IMR-90 (cell line): ENCODE results near the gene ARHGEF4. TPM values are rescaled to one million over a fixed set of nuclear protein-coding genes. Genes with fewer than 3 reads are reported as not detected.

Source experiments
- ATAC-seq: fragments of 200-7000 bp; cut with Tn5 transposase; 2 replicates; pipeline ENCODE4 v1.9.1; 2020; ENCODE audit warnings: low read depth, mild to moderate bottlenecking, moderate library complexity
- BruUV-seq: library from RNA; stranded (reverse); fragments of 400-500 nt; replicated peaks from 2 replicates; lab custom pipeline; 2021; lab: Mats Ljungman, UMichigan
- CTCF ChIA-PET: fragments of 300-600 bp; formaldehyde crosslinking; extraction: SDS; loops from one replicate; lab custom pipeline; 2021; ENCODE audit warnings: antibody characterized with exemption; lab: Yijun Ruan, JAX
- POLR2A ChIA-PET: fragments of 300-600 bp; sonication (Branson Sonifier 250); formaldehyde crosslinking; loops from one replicate; lab custom pipeline; 2022; ENCODE audit warnings: antibody characterized with exemption; ENCODE audit not compliant: unreplicated experiment; lab: Charles Lee
- DNase-seq: peaks from one replicate; pipeline ENCODE4 v3.0.0; 2013
- H2AFZ ChIP-seq: replicated peaks from 2 replicates; pipeline ENCODE3; 2013; ENCODE audit warnings: low read length, mild to moderate bottlenecking; ENCODE audit not compliant: poor library complexity
- H2AK5ac ChIP-seq: 2 replicates; pipeline ENCODE4 v1.6.1; 2013; ENCODE audit warnings: low read depth, low read length, inconsistent platforms
- H2AK9ac ChIP-seq: replicated peaks from 2 replicates; pipeline ENCODE3; 2013; ENCODE audit warnings: mild to moderate bottlenecking, low read depth, low read length, moderate library complexity; ENCODE audit not compliant: poor library complexity
- H2BK120ac ChIP-seq: 2 replicates; pipeline ENCODE4 v1.6.1; 2013; ENCODE audit warnings: low read depth, low read length, inconsistent platforms
- H2BK15ac ChIP-seq: 3 replicates; pipeline ENCODE4 v1.6.1; 2013; ENCODE audit warnings: low read depth, low read length, inconsistent platforms
- H2BK20ac ChIP-seq: 2 replicates; pipeline ENCODE4 v1.6.1; 2013; ENCODE audit warnings: low read depth, mild to moderate bottlenecking, inconsistent platforms, low read length, moderate library complexity
- H2BK5ac ChIP-seq: 2 replicates; pipeline ENCODE4 v1.6.1; 2013; ENCODE audit warnings: mild to moderate bottlenecking, low read depth, low read length, inconsistent platforms; ENCODE audit not compliant: poor library complexity, severe bottlenecking
- H3K14ac ChIP-seq: replicated peaks from 2 replicates; pipeline ENCODE4 v1.6.1; 2013; ENCODE audit warnings: low read depth, low read length, inconsistent platforms
- H3K18ac ChIP-seq: 2 replicates; pipeline ENCODE4 v1.6.1; 2013; ENCODE audit warnings: low read depth, low read length, control low read depth
- H3K23ac ChIP-seq: 2 replicates; pipeline ENCODE4 v1.6.1; 2013; ENCODE audit warnings: low read depth, low read length, inconsistent platforms
- H3K27ac ChIP-seq: 2 replicates; pipeline ENCODE4 v1.5.1; 2013; ENCODE audit warnings: mild to moderate bottlenecking, control low read depth, low read length; ENCODE audit not compliant: insufficient read depth
- H3K27me3 ChIP-seq: 2 replicates; pipeline ENCODE4 v1.6.1; 2013; ENCODE audit warnings: low read length; ENCODE audit not compliant: control insufficient read depth, insufficient read depth
- H3K36me3 ChIP-seq: 2 replicates; pipeline ENCODE4 v1.6.1; 2013; ENCODE audit warnings: low read length, mixed read lengths; ENCODE audit not compliant: control insufficient read depth, insufficient read depth
- H3K4ac ChIP-seq: 2 replicates; pipeline ENCODE4 v1.6.1; 2013; ENCODE audit warnings: low read depth, low read length, inconsistent platforms
- H3K4me1 ChIP-seq: 2 replicates; pipeline ENCODE4 v1.6.1; 2013; ENCODE audit warnings: low read length, mixed read lengths; ENCODE audit not compliant: control insufficient read depth, insufficient read depth
- H3K4me2 ChIP-seq: 2 replicates; pipeline ENCODE4 v1.6.1; 2013; ENCODE audit warnings: low read depth, mild to moderate bottlenecking, control low read depth, low read length, moderate library complexity
- H3K4me3 ChIP-seq: 2 replicates; pipeline ENCODE4 v1.5.1; 2013; ENCODE audit warnings: low read depth, mild to moderate bottlenecking, control low read depth, low read length, moderate library complexity; ENCODE audit not compliant: insufficient read depth
- H3K56ac ChIP-seq: 2 replicates; pipeline ENCODE4 v1.6.1; 2013; ENCODE audit warnings: low read length, inconsistent platforms; ENCODE audit not compliant: insufficient read depth; ENCODE audit errors: extremely low read depth
- H3K79me1 ChIP-seq, 2 experiments: 2 replicates each; pipeline ENCODE4 v1.6.1; 2013; ENCODE audit warnings: low read length in 2 of 2, inconsistent platforms in 1 of 2, low read depth in 1 of 2
- H3K9ac ChIP-seq: 2 replicates; pipeline ENCODE4 v1.6.1; 2013; ENCODE audit warnings: low read depth, low read length, control low read depth
- H3K9me1 ChIP-seq: 2 replicates; pipeline ENCODE4 v1.6.1; 2013; ENCODE audit warnings: low read length, inconsistent platforms; ENCODE audit not compliant: insufficient read depth
- H3K9me3 ChIP-seq: 2 replicates; pipeline ENCODE4 v1.6.1; 2013; ENCODE audit warnings: low read length; ENCODE audit not compliant: control insufficient read depth, insufficient read depth
- H4K20me1 ChIP-seq: 2 replicates; pipeline ENCODE4 v1.6.1; 2013; ENCODE audit warnings: low read length, inconsistent platforms; ENCODE audit not compliant: insufficient read depth
- H4K5ac ChIP-seq: 2 replicates; pipeline ENCODE4 v1.6.1; 2013; ENCODE audit warnings: mild to moderate bottlenecking, low read depth, low read length, control low read depth
- H4K8ac ChIP-seq, 2 experiments: 2 replicates each; pipeline ENCODE4 v1.6.1; 2013; ENCODE audit warnings: low read depth in 2 of 2, low read length in 2 of 2, control low read depth in 1 of 2, inconsistent platforms in 1 of 2
- H4K91ac ChIP-seq: 2 replicates; pipeline ENCODE4 v1.6.1; 2013; ENCODE audit warnings: low read depth, low read length, inconsistent platforms; ENCODE audit not compliant: insufficient read depth
- BHLHE40 ChIP-seq: fragments of 150-350 bp; IDR thresholded peaks from 2 replicates; pipeline ENCODE4 v1.6.1; 2016; ENCODE audit warnings: mild to moderate bottlenecking, low read depth, low read length
- CEBPB ChIP-seq: IDR thresholded peaks from 2 replicates; pipeline ENCODE4 v1.6.1; 2012; ENCODE audit warnings: low read depth, low read length, improper control_type of control experiment
- CHD1 ChIP-seq: IDR thresholded peaks from 2 replicates; pipeline ENCODE4 v1.6.1; 2012; ENCODE audit warnings: low read depth, low read length, improper control_type of control experiment
- ELK1 ChIP-seq: fragments of 150-350 bp; IDR thresholded peaks from 2 replicates; pipeline ENCODE4 v1.6.1; 2016; ENCODE audit warnings: low read depth, mild to moderate bottlenecking, low read length, moderate library complexity, borderline replicate concordance
- FOS ChIP-seq: fragments of 150-350 bp; IDR thresholded peaks from 2 replicates; pipeline ENCODE4 v1.6.1; 2016; ENCODE audit warnings: low read depth, low read length
- MAFK ChIP-seq: IDR thresholded peaks from 2 replicates; pipeline ENCODE4 v1.6.1; 2012; ENCODE audit warnings: low read depth, low read length, improper control_type of control experiment
- MAZ ChIP-seq: IDR thresholded peaks from 2 replicates; pipeline ENCODE4 v1.6.1; 2012; ENCODE audit warnings: low read depth, mild to moderate bottlenecking, low read length, improper control_type of control experiment, moderate library complexity, borderline replicate concordance
- MXI1 ChIP-seq: IDR thresholded peaks from 2 replicates; pipeline ENCODE4 v1.6.1; 2012; ENCODE audit warnings: low read depth, mild to moderate bottlenecking, low read length, moderate library complexity, borderline replicate concordance
- NFE2L2 ChIP-seq: fragments of 150-350 bp; IDR thresholded peaks from 2 replicates; pipeline ENCODE4 v1.6.1; 2016; ENCODE audit warnings: low read depth, mild to moderate bottlenecking, low read length
- POLR2A ChIP-seq: IDR thresholded peaks from 2 replicates; pipeline ENCODE4 v1.6.1; 2012; ENCODE audit warnings: mild to moderate bottlenecking, low read depth, low read length
- RAD21 ChIP-seq: IDR thresholded peaks from 2 replicates; pipeline ENCODE4 v1.6.1; 2012; ENCODE audit warnings: low read length, improper control_type of control experiment
- RCOR1 ChIP-seq: IDR thresholded peaks from 2 replicates; pipeline ENCODE4 v1.6.1; 2012; ENCODE audit warnings: mild to moderate bottlenecking, low read length, improper control_type of control experiment; ENCODE audit not compliant: insufficient replicate concordance
- RFX5 ChIP-seq: IDR thresholded peaks from 2 replicates; pipeline ENCODE4 v1.8.0; 2012; ENCODE audit warnings: low read depth, mild to moderate bottlenecking, low read length, moderate library complexity
- SMC3 ChIP-seq: fragments of 150-350 bp; IDR thresholded peaks from 2 replicates; pipeline ENCODE4 v1.6.1; 2016; ENCODE audit warnings: low read depth, mild to moderate bottlenecking, antibody characterized with exemption, low read length, moderate library complexity
- USF2 ChIP-seq: fragments of 150-350 bp; IDR thresholded peaks from 2 replicates; pipeline ENCODE4 v1.6.1; 2017; ENCODE audit warnings: mild to moderate bottlenecking, antibody characterized with exemption, low read length, low read depth
- WGBS, 2 experiments: methylation state at CpG; one replicate each; pipeline versions ENCODE4 v1.1.5 to v1.1.7; 2013; ENCODE audit warnings: missing lambda C conversion rate in 2 of 2; ENCODE audit not compliant: insufficient read length in 1 of 2; ENCODE audit errors: extremely low coverage in 2 of 2; 5-methylcytosine and 5-hydroxymethylcytosine counted together
- dilution Hi-C: fragments of 300-500 bp; cut with HindIII; formaldehyde crosslinking; loops from one replicate; pipeline ENCODE4 v1.14.3; 2018; ENCODE audit warnings: low sequenced_read_pairs; ENCODE audit not compliant: unreplicated experiment
- in situ Hi-C: fragments of 300-500 bp; cut with MboI; formaldehyde crosslinking; loops from 3 replicates; pipeline ENCODE4 v1.14.3; 2019; ENCODE audit warnings: low sequenced_read_pairs, inconsistent platforms, mixed read lengths
- intact Hi-C: fragments of 100-400 bp; cut with micrococcal nuclease; formaldehyde crosslinking; loops from 2 replicates; pipeline ENCODE4 v1.10.0; 2022
- polyA plus RNA-seq, 3 experiments: library from polyadenylated mRNA; depleted of rRNA; stranded (reverse); fragments of >200 nt; gene quantifications; 2 replicates each; pipeline ENCODE4 v1.2.3, GENCODE V29; 2012; ENCODE audit warnings: low replicate concordance in 1 of 3
- total RNA-seq: library from RNA; depleted of rRNA; stranded (reverse); fragments of >200 nt; gene quantifications from 2 replicates; pipeline ENCODE4 v1.2.3, GENCODE V29; 2012
- TF ChIP-seq, protein P1 (sequence below): conservative IDR thresholded peaks from 2 replicates; pipeline ENCODE4 v1.5.1; 2012; ENCODE audit warnings: mild to moderate bottlenecking, low read depth, low read length, improper control_type of control experiment

Gene ARHGEF4
- total and polyA plus RNA-seq, 2 of the 4 experiments (the other 2 are of a cell fraction): 2.7 to 5.0 TPM

DNA sequence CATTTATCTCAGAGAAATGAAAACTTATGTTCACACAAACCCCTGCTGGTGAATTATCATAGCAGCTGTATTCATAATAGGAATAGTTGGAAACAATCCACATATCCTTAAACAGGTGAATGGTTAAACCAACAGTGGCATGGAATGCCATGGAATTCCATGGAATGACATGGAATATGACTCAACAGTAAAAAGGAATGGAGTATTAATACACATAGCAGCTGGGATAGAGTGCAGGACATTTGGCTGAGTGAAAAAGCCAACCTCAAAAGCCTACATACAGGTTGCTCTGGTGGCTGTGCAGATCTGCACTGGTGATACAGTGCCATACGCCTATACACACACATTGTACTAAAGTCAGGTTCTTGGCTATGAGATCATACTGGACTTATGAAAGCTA is 187.0 kb downstream of the ARHGEF4 start:
- no CpG with 5 or more reads among the region's 1 CpG for WGBS, 2 experiments
- no peak overlapping the region for H4K8ac ChIP-seq

More for the DNA sequence above, 187.0 kb downstream of the ARHGEF4 start:
- Histone ChIP-seq H3K79me1 (no peaks in the 10 kb centered on the region), H3K4me1 (no peaks in the 10 kb centered on the region), H3K4me2 (no peak overlapping the region), H3K18ac (no peak overlapping the region), H3K9me3 (peaks cover 6% of the 10 kb centered on the region; the same call in 1 of the 2 replicates), H2AK5ac (no peak overlapping the region), H2BK15ac (no peak overlapping the region), H2AFZ (no peak overlapping the region), H4K91ac (no peak overlapping the region), H3K9me1 (no peaks in the 10 kb centered on the region), H4K5ac (no peak overlapping the region), H3K4me3 (no peak overlapping the region), H3K27me3 (no peaks in the 10 kb centered on the region; the same call in 1 of the 2 replicates), H2AK9ac (no peak overlapping the region), H3K14ac (no peak overlapping the region), H3K36me3 (no peaks in the 10 kb centered on the region), H2BK20ac (no peak overlapping the region), H3K23ac (no peak overlapping the region), H2BK120ac (no peak overlapping the region), H4K20me1 (no peaks in the 10 kb centered on the region), H3K56ac (no peak overlapping the region), H3K27ac (no peak overlapping the region), H2BK5ac (no peak overlapping the region), H3K9ac (no peak overlapping the region), H3K4ac (no peak overlapping the region)
- POLR2A ChIA-PET: no interaction called here
- TF ChIP-seq ELK1: no peak
- no peak for TF ChIP-seq MAFK
- TF ChIP-seq MXI1: no peak
- TF ChIP-seq BHLHE40: no peak
- TF ChIP-seq FOS: no peak
- no peak for TF ChIP-seq RCOR1
- no peak for TF ChIP-seq RAD21
- TF ChIP-seq POLR2A: no peak
- TF ChIP-seq CEBPB: no peak
- no peak for TF ChIP-seq MAZ
- no peak for TF ChIP-seq USF2
- TF ChIP-seq, protein P1, sequence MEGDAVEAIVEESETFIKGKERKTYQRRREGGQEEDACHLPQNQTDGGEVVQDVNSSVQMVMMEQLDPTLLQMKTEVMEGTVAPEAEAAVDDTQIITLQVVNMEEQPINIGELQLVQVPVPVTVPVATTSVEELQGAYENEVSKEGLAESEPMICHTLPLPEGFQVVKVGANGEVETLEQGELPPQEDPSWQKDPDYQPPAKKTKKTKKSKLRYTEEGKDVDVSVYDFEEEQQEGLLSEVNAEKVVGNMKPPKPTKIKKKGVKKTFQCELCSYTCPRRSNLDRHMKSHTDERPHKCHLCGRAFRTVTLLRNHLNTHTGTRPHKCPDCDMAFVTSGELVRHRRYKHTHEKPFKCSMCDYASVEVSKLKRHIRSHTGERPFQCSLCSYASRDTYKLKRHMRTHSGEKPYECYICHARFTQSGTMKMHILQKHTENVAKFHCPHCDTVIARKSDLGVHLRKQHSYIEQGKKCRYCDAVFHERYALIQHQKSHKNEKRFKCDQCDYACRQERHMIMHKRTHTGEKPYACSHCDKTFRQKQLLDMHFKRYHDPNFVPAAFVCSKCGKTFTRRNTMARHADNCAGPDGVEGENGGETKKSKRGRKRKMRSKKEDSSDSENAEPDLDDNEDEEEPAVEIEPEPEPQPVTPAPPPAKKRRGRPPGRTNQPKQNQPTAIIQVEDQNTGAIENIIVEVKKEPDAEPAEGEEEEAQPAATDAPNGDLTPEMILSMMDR: no peak
- TF ChIP-seq RFX5: no peak
- TF ChIP-seq CHD1: no peak
- TF ChIP-seq SMC3: no peak
- no peak for TF ChIP-seq NFE2L2
- CTCF ChIA-PET: no interaction called here
- in situ Hi-C loops: no loop called here
- intact Hi-C loops: no loop called here
- ATAC-seq (no peak), DNase-seq (no peak)
- no TSS peak for BruUV-seq
- dilution Hi-C loops: no loop called here
